GM10266 (cell line): Measurements from ENCODE around the gene ASTN2.

Experiments
- DNase-seq: peaks from one replicate; pipeline ENCODE4 v3.0.0; 2012; ENCODE audit errors: extremely low spot score
- TF ChIP-seq, protein P1 (sequence below): IDR thresholded peaks from 2 replicates; pipeline ENCODE4 v1.5.1; 2012; ENCODE audit warnings: mild to moderate bottlenecking, low read depth; ENCODE audit not compliant: control insufficient read depth, insufficient read depth; ENCODE audit errors: missing control alignments

Gene ASTN2

DNA sequence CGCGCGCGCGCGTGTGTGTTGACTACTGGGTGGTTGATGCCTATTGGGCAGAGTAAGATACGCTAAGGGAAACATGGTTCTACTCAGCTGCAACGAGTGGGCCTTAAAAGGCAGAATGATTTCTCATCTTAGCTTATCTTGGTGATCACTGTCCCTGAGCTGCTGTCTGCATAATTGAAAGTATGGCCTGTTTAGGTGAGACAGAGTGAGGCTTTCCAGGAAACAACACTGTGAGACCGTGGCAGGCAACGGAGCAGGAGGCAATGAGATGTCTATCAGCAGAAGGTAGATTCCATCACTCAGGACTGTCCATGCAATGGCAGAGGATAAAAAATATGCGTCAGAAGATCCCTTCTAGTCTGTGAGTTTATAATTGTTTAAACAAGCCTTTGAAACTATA is 450.6 kb downstream of the ASTN2 start:
- no peak for DNase-seq
- TF ChIP-seq, protein P1, sequence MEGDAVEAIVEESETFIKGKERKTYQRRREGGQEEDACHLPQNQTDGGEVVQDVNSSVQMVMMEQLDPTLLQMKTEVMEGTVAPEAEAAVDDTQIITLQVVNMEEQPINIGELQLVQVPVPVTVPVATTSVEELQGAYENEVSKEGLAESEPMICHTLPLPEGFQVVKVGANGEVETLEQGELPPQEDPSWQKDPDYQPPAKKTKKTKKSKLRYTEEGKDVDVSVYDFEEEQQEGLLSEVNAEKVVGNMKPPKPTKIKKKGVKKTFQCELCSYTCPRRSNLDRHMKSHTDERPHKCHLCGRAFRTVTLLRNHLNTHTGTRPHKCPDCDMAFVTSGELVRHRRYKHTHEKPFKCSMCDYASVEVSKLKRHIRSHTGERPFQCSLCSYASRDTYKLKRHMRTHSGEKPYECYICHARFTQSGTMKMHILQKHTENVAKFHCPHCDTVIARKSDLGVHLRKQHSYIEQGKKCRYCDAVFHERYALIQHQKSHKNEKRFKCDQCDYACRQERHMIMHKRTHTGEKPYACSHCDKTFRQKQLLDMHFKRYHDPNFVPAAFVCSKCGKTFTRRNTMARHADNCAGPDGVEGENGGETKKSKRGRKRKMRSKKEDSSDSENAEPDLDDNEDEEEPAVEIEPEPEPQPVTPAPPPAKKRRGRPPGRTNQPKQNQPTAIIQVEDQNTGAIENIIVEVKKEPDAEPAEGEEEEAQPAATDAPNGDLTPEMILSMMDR = no peak

DNA sequence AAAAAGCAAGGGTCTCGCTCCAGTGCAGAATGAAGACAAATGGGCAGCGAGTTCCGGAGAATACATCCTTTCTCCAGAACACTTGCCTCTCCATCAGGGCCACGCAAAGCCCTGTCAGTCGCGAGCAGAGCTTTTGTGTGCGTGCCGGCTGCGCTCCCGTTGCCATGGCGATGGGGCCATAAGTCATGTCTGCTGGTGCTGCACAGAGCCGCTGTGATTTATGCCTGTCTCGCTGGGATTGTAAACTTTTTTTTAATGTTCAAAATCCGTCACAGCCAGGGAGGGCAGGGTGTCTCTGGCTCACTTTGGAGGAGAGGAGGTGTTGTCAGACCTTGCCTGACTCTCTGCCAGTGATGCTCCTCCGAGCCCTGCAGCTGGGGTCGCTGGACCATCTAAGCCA is 455.0 kb downstream of the ASTN2 start:
- TF ChIP-seq, protein P1 = no peak
- no peak for DNase-seq

GRCh38 chr9:116958881-116959280 is 456.0 kb downstream of the ASTN2 start:
- TF ChIP-seq, protein P1 = no peak
- no peak for DNase-seq

DNA sequence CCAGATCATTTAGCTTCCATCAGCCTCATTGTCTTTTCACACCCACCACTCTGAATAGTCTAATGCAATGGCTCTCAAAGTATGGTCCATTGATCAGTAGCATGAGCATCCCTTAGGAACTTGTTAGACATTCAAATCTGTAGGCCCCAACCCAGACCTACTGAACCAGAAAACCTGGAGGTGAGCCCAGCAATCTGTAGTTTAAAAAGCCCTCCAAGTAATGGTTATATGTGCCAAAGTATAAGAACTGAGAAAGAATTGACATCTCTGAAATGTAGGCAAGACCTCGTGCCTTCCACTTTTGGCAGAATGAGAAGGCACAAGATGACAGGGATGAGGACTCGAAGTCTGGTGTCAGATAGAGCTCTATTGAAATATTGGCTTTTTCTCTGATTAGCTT is 460.1 kb downstream of the ASTN2 start:
- TF ChIP-seq, protein P1 = no peak
- no peak for DNase-seq

GRCh38 chr9:116953271-116953670 is 461.6 kb downstream of the ASTN2 start:
- no peak for DNase-seq
- TF ChIP-seq, protein P1 = no peak

- TF ChIP-seq, protein P1 = no peak
These were observed 462.4 kb downstream of the ASTN2 start for GRCh38 chr9:116952436-116952810.

DNA sequence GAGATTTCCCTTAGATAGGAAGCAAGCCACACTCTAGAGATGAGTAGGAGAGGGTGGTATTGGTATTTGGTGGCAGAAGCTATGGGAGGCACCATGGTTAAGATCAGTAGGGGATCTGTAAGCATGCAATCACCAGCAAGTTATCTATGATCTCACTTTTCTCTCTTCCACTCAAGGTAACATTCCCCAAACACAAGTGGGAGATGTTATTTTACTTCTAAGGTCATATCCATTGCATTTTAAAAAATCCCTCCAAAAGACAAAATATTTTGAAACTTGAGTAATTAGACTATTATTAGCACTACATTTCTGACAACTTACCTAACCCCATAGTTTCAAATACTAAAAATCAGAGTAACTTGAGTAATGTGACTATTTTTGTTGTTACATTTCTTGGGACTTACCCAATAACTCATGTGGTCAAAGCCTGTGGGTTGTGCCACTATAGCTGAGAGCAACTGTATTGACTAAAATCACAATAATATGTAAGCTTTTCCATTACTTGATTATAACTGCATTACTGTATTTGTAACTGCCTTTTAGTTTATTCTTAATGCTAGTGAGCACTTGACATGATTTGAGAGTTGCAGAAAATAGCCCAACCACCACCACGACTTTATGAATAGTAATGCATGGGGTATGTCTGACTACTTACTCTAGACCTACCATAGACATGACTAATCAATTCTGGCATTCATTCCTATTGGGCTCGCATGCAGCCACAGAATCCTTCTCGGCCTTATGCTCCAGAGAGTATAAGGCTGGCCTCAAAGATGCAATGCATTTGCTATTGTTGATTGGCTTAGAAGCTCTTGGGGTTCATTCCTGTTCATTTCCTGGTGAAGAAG is 463.0 kb downstream of the ASTN2 start:
- TF ChIP-seq, protein P1 = no peak
- peak; percentile 60 for DNase-seq

More at GRCh38 chr9:116952436-116952810, 462.4 kb downstream of the ASTN2 start:
- no peak for DNase-seq
